HG03066 (cell line): ENCODE measurements around the gene CDIPT.

Experiments used
- ATAC-seq: cut with Tn5 transposase; IDR thresholded peaks from one replicate; pipeline ENCODE4 v1.9.1; 2021; ENCODE audit warnings: low read depth; ENCODE audit not compliant: unreplicated experiment

Gene CDIPT

DNA sequence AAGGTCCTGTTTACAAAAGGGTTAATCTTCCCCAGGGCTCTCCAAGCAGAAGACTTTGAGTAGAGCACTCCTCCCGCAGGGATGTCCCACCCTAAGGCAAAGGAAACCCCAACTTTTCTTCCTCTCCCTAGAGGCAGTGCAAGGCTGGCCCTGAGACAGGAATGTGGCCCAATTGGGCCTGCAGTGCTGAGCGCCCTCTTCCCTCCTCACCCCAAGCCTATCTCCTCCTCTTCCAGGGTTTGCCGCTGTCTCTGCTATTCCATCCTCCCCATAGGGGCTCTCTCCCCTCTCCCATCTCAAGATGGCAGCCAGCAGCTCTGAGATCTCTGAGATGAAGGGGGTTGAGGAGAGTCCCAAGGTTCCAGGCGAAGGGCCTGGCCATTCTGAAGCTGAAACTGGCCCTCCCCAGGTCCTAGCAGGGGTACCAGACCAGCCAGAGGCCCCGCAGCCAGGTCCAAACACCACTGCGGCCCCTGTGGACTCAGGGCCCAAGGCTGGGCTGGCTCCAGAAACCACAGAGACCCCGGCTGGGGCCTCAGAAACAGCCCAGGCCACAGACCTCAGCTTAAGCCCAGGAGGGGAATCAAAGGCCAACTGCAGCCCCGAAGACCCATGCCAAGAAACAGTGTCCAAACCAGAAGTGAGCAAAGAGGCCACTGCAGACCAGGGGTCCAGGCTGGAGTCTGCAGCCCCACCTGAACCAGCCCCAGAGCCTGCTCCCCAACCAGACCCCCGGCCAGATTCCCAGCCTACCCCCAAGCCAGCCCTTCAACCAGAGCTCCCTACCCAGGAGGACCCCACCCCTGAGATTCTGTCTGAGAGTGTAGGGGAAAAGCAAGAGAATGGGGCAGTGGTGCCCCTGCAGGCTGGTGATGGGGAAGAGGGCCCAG, 50.0 kb downstream of the CDIPT start:
- no peak for ATAC-seq

- no peak for ATAC-seq
Measured at GRCh38 chr16:29811896-29812665, 50.9 kb downstream of the CDIPT start, which contains the start of gene PRRT2. TSS of gene PRRT2 (plus strand) at chr16:29812193. CDS start at chr16:29813055, 862 bp downstream.

DNA sequence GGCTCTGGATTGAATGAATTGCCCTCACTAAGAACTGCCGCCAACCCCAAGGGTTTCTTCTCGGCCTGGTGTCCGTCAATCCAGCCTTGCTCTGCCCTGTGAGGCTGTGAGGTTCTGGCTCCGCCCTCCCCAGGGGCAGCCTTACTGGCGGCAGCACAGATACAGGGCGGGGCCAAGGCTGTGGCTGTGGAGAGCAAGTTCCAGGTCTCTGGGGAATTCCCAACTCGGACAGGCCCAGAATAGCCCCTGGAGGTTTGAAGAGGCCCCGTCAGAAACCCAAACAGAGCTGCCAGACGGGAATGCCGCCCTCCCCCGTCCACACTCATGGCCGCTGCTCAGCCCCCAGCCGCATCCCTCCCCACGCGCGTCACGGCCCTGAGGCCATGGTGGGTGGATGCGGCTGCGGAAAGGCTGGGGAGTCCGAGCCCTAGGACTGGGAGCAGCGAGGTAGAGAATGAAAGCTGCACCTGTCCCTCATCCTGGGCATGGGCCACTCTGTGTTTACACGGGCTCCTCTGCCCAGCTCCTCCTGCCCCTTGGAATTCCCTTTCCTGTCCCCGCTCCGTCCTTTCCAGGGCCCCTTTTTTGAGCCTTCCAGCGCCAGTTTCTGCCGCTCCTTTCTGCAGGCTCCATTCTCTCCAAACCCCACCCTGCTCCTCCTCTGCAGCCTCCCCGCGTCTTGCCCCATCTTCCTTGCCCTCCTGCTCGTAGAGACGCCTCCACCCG, 51.7 kb downstream of the CDIPT start:
- ATAC-seq = peak; percentile 45

- no peak for ATAC-seq
Measured at GRCh38 chr16:29810699-29811169, 52.3 kb downstream of the CDIPT start.

DNA sequence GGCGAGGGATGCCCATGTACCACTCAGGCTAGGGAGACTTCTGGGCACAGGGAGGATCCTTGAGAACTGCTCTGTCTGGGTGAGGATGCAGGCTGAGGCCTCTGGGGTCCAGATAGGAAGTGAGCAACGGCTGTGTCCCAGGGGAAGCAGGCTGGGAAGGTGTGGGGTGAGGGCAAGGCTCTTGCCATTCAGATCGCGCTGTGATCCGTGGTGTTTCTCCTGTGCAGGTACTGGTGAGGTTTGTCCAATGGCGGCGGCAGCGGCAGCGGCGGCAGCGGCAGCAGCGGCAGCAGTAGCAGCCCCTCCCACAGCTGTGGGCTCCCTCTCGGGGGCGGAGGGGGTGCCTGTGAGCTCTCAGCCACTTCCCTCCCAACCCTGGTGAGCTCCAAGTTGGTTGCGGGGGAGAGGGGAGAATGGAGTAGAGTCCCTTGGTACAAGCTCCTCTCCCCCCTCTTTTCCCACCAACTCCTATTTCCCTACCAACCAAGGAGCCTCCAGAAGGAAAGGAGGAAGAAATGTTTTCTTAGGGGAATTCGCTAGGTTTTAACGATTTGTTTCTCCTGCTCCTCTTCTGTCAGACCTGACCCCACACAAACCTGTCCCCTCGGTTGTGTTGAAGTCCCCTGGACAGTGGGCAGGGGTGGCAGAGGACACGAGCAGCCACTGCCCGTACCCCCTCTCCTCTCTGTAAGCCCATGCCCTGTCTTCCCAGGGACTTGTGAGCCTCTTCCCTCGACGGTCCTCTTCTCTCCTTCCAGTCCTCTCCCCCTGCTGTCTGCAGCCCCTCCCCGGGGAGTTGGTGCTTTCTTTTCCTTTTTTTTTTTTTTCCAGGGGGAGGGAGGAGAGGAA, 53.0 kb downstream of the CDIPT start:
- ATAC-seq = no peak

DNA sequence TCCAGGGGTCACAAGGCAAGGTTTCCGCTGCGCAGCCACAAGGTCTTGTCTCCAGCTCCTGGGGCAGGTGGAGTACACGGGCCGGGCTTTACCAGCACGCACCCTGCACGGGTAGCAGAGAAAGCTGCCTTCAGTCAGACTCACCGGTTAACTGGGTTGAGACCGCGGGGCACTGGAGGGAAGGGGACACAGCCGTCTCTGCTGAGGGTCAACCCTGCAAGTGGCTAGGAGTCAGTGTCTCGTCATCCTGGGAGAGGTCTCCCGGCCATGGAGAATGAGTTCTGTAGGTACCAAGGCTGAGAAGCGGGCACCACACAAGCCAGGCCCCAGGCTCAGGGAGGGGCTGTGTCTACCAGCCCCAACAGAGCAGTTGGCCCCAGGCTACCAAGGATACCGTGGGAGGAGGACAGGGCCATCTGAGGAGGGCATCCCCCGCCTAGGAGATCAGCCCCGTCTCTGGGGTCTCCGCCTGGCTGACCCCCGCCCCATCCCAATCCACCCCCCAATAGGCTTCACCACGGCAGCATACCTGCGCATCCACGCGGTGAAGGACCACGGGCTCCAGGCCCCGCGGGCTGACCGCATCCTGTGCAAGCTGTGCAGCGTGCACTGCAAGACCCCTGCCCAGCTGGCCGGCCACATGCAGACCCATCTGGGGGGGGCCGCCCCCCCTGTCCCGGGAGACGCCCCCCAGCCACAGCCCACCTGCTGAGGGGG, 53.8 kb downstream of the CDIPT start:
- ATAC-seq = no peak
